Stomach (tissue), 9 donors: ENCODE results near the gene CRYL1. TPM values are rescaled to one million over a fixed set of nuclear protein-coding genes. Genes with fewer than 3 reads are reported as not detected.

Experiments used
- DNase-seq, 2 donors: peaks; one replicate each; pipeline versions ENCODE4 v3.0.0 to v3.0.0-alpha.2; 2013 to 2019
- H3K27ac ChIP-seq, 5 donors: fragments of 200-600 bp in 4 of 5; sonication (generic) in 4 of 5; one replicate each; pipeline ENCODE4 v1.5.1; 2013 to 2019; ENCODE audit warnings: mild to moderate bottlenecking in 1 of 5, moderate library complexity in 1 of 5
- H3K27me3 ChIP-seq, 3 donors: fragments of 200-600 bp; sonication (generic); one replicate each; pipeline ENCODE4 v1.5.1; 2017 to 2019; ENCODE audit warnings: mixed run types in 1 of 3
- H3K36me3 ChIP-seq, 4 donors: fragments of 200-600 bp; sonication (generic); 1 replicate in 3 of 4; 2 replicates in 1 of 4; pipeline ENCODE4 v1.5.1; 2016 to 2019
- H3K4me1 ChIP-seq, 4 donors: fragments of 200-600 bp; sonication (generic); one replicate each; pipeline ENCODE4 v1.5.1; 2016 to 2019
- H3K4me3 ChIP-seq, 4 donors: fragments of 200-600 bp; sonication (generic) in 3 of 4; one replicate each; pipeline ENCODE4 v1.5.1; 2016 to 2019; ENCODE audit warnings: mild to moderate bottlenecking in 1 of 4
- H3K9me3 ChIP-seq, 4 donors: fragments of 200-600 bp; sonication (generic); one replicate each; pipeline ENCODE4 v1.5.1; 2016 to 2019
- CTCF ChIP-seq, 7 experiments: fragments of 450-650 bp in 4 of 7; fragments of 200-600 bp in 3 of 7; sonication (generic) in 3 of 7; IDR thresholded peaks; one replicate each; pipeline ENCODE4 v1.5.1; 2016 to 2019; ENCODE audit warnings: antibody characterized with exemption in 7 of 7, control low read depth in 2 of 7, mild to moderate bottlenecking in 1 of 7
- EP300 ChIP-seq: sonication (generic); formaldehyde crosslinking; IDR thresholded peaks from one replicate; pipeline ENCODE4 v1.6.1; 2017; ENCODE audit warnings: antibody characterized with exemption
- POLR2A ChIP-seq, 4 donors: fragments of 450-650 bp; IDR thresholded peaks; one replicate each; pipeline ENCODE4 v1.6.1; 2016; ENCODE audit warnings: antibody characterized with exemption in 4 of 4, control low read depth in 2 of 4, mild to moderate bottlenecking in 1 of 4, moderate library complexity in 1 of 4
- POLR2AphosphoS5 ChIP-seq, 3 donors: sonication (generic); formaldehyde crosslinking; IDR thresholded peaks; one replicate each; pipeline ENCODE4 v1.6.1; 2016; ENCODE audit warnings: antibody characterized with exemption in 3 of 3
- WGBS, 5 donors: extraction: QIAGEN DNeasy Blood & Tissue Kit in 3 of 5; methylation state at CpG; one replicate each; pipeline versions ENCODE4 v1.1.5 to v1.1.7; 2013 to 2018; 5-methylcytosine and 5-hydroxymethylcytosine counted together
- intact Hi-C: fragments of 100-400 bp; cut with DNase I; formaldehyde crosslinking; loops from one replicate; pipeline ENCODE4 v1.15.1; 2023; ENCODE audit warnings: low total_unique reads
- polyA plus RNA-seq, 3 donors: library from polyadenylated mRNA; stranded (reverse); fragments of 200-250 nt; gene quantifications; one replicate each; pipeline ENCODE4 v1.2.3, GENCODE V29; 2013
- total RNA-seq, 5 donors: library from RNA; depleted of rRNA; stranded (reverse); fragments of >200 nt; gene quantifications; one replicate each; pipeline versions ENCODE4 v1.1.0 to v1.2.3, GENCODE V29; 2014 to 2016
- donor health status: healthy with polysubstance abuse.
- donor health status: Bipolar disorder and iron deficiency.
- donor health status: healthy.

Gene CRYL1
- total and polyA plus RNA-seq, 8 donors: 11.6 to 112 (median 38.0) TPM

- intact Hi-C loops: no loop called here
Observed at GRCh38 chr13:20394169-20394501, 131.5 kb downstream of the CRYL1 start.

GRCh38 chr13:20393273-20394168 is 132.1 kb downstream of the CRYL1 start:
- Histone ChIP-seq H3K4me3 (no peak overlapping the region), H3K27ac (no peak overlapping the region), H3K36me3 (no peaks in the 10 kb centered on the region), H3K9me3 (peaks cover 0 to 7% (median 0%) of the 10 kb centered on the region in 4 donors), H3K4me1 (no peaks in the 10 kb centered on the region), H3K27me3 (no peaks in the 10 kb centered on the region)
- WGBS, 5 donors: 96 to 98% (median 97%) methylated on average over 10 of the region's 10 CpGs
- TF ChIP-seq CTCF (IDR thresholded peaks at IDR 0.05): no peak
- no peak for TF ChIP-seq EP300
- TF ChIP-seq POLR2AphosphoS5 (IDR thresholded peaks at IDR 0.05): no peak
- TF ChIP-seq POLR2A (IDR thresholded peaks at IDR 0.05): no peak
- no peak for DNase-seq
- intact Hi-C loops: no loop called here

More at GRCh38 chr13:20394169-20394501, 131.5 kb downstream of the CRYL1 start:
- DNase-seq: no peak
- TF ChIP-seq POLR2AphosphoS5 (IDR thresholded peaks at IDR 0.05): no peak
- TF ChIP-seq EP300: no peak
- TF ChIP-seq POLR2A (IDR thresholded peaks at IDR 0.05): no peak
- TF ChIP-seq CTCF (IDR thresholded peaks at IDR 0.05): no peak
- Histone ChIP-seq H3K4me3 (no peak overlapping the region), H3K9me3 (peaks cover 0 to 7% (median 0%) of the 10 kb centered on the region in 4 donors), H3K36me3 (no peaks in the 10 kb centered on the region), H3K27me3 (no peaks in the 10 kb centered on the region), H3K4me1 (no peaks in the 10 kb centered on the region), H3K27ac (no peak overlapping the region)
- 77 to 86% (median 80%) methylated on average over 8 of the region's 8 CpGs for WGBS, 5 donors

- no peaks in the 10 kb centered on the region for H3K36me3 ChIP-seq
- H3K27me3 ChIP-seq: no peaks in the 10 kb centered on the region
- DNase-seq: no peak
- 93 to 98% (median 97%) methylated on average over 4 of the region's 4 CpGs for WGBS, 5 donors
- H3K9me3 ChIP-seq: peaks cover 0 to 7% (median 0%) of the 10 kb centered on the region in 4 donors
- no peaks in the 10 kb centered on the region for H3K4me1 ChIP-seq
- TF ChIP-seq EP300: no peak
- TF ChIP-seq POLR2AphosphoS5 (IDR thresholded peaks at IDR 0.05): no peak
- no peak for TF ChIP-seq CTCF (IDR thresholded peaks at IDR 0.05)
- no peak for TF ChIP-seq POLR2A (IDR thresholded peaks at IDR 0.05)
- intact Hi-C loops: no loop called here
- no peak overlapping the region for H3K4me3 ChIP-seq
- no peak overlapping the region for H3K27ac ChIP-seq
Observed at GRCh38 chr13:20392530-20392929, 133.1 kb downstream of the CRYL1 start.

DNA sequence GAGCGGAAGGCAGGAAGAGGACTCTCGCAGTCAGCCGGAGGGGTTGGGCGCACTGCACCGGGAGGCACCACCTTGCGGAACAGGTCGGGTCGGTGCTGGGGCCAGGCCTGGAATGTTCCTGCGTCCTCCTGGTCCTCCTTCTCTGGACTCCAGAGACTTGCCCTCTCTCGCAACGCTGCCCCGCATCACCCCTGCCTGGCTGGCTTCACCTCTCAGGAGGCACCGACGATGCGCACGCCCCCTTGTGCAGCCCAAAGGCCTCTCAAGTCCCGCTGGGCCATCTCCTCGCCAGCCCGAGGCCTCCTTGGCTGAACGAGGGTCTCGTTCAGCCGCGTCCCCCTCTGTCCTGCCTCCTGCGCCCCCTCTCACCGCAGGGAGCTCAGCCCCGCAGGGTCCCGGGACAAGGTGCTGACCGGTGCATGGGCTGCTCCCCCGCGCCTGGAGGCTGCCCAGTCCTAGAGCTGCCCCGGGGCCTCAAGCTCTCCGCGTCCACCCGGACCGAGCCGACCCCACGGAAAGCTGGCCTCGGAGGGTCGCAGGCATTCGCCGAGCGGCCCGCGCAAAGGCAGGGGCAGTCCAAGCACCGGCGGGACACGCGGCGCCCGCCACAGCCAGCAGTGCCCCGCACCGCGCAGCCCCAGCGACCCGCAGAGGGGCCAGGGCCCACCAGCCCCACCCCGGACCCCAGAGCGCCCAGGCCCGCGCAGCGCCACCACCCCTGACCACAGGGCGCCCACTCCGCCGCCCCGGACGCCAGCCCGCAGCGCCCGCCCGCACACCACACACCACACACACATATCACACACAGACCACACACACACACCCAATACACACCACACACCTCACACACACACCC is 133.8 kb downstream of the CRYL1 start:
- no peaks in the 10 kb centered on the region for H3K36me3 ChIP-seq
- no peaks in the 10 kb centered on the region for H3K4me1 ChIP-seq
- no peak overlapping the region for H3K27ac ChIP-seq
- 92 to 98% (median 95%) methylated on average over 49 to 68 of the region's 69 CpGs for WGBS, 5 donors
- TF ChIP-seq EP300 (no peak), CTCF (IDR thresholded peaks at IDR 0.05) (no peak), POLR2A (IDR thresholded peaks at IDR 0.05) (no peak), POLR2AphosphoS5 (IDR thresholded peaks at IDR 0.05) (no peak)
- H3K9me3 ChIP-seq: peaks cover 0 to 7% (median 0%) of the 10 kb centered on the region in 4 donors
- DNase-seq: no peak
- intact Hi-C loops: no loop called here
- H3K4me3 ChIP-seq: no peak overlapping the region
- no peaks in the 10 kb centered on the region for H3K27me3 ChIP-seq
